NCI-H69 (cell line): ENCODE measurements around the gene RUNX1.
A peak's percentile ranks its signal among the peaks of the same experiment; 100 is the strongest.

ENCODE experiments used
- DNase-seq: peaks from one replicate; lab custom pipeline; 2025; lab: John Stamatoyannopoulos, UW

RUNX1 gene

GRCh38 chr21:34850166-34850690 is 198.9 kb downstream of the RUNX1 start:
- no peak for DNase-seq

- DNase-seq: no peak
Observed at GRCh38 chr21:34846601-34847112, 202.4 kb downstream of the RUNX1 start.

- DNase-seq: peak; percentile 58
Observed at GRCh38 chr21:34845521-34846451, 203.3 kb downstream of the RUNX1 start.

GRCh38 chr21:34844924-34845238 is 204.2 kb downstream of the RUNX1 start:
- DNase-seq: peak; percentile 96

- peak; percentile 82 for DNase-seq
Observed at GRCh38 chr21:34844013-34844923, 204.8 kb downstream of the RUNX1 start.

- peak; percentile 23 for DNase-seq
Observed at GRCh38 chr21:34843562-34843961, 205.5 kb downstream of the RUNX1 start.

GRCh38 chr21:34841154-34841553 is 207.9 kb downstream of the RUNX1 start:
- DNase-seq: no peak

- DNase-seq: no peak
Observed at GRCh38 chr21:34840693-34841092, 208.4 kb downstream of the RUNX1 start.

GRCh38 chr21:34838956-34839820 is 209.9 kb downstream of the RUNX1 start:
- DNase-seq: no peak

- DNase-seq: no peak
Observed at GRCh38 chr21:34836933-34837505, 212.1 kb downstream of the RUNX1 start.

- DNase-seq: peak; percentile 21
Observed at GRCh38 chr21:34836103-34836932, 212.8 kb downstream of the RUNX1 start.

- DNase-seq: peak; percentile 57
Observed at GRCh38 chr21:34835526-34835925, 213.6 kb downstream of the RUNX1 start.

GRCh38 chr21:34834852-34835501 is 214.1 kb downstream of the RUNX1 start:
- DNase-seq: peak; percentile 90

- peak; percentile 26 for DNase-seq
Observed at GRCh38 chr21:34834290-34834689, 214.8 kb downstream of the RUNX1 start.

- DNase-seq: peak; percentile 53
Observed at GRCh38 chr21:34833465-34833864, 215.6 kb downstream of the RUNX1 start.

GRCh38 chr21:34830386-34831170 is 218.5 kb downstream of the RUNX1 start:
- no peak for DNase-seq

GRCh38 chr21:34827445-34828235 is 221.5 kb downstream of the RUNX1 start:
- no peak for DNase-seq

- DNase-seq: no peak
Observed at GRCh38 chr21:34826836-34827235, 222.3 kb downstream of the RUNX1 start.
